Caco-2 (cell line): ENCODE measurements around the gene RRAGD. TPM values are rescaled to one million over a fixed set of nuclear protein-coding genes. Genes with fewer than 3 reads are reported as not detected.

ENCODE experiments used
- BruUV-seq: library from RNA; stranded (reverse); fragments of 400-500 nt; replicated peaks from 2 replicates; lab custom pipeline; 2021; lab: Mats Ljungman, UMichigan
- CTCF ChIA-PET: fragments of 300-600 bp; sonication (Branson Sonifier 250); formaldehyde crosslinking; loops from one replicate; lab custom pipeline; 2022; ENCODE audit warnings: antibody characterized with exemption; lab: Charles Lee
- POLR2A ChIA-PET: fragments of 300-600 bp; sonication (Branson Sonifier 250); formaldehyde crosslinking; loops from one replicate; lab custom pipeline; 2022; ENCODE audit warnings: antibody characterized with exemption; lab: Charles Lee
- DNase-seq, 2 experiments: peaks; one replicate each; pipeline versions ENCODE4 v3.0.0 to v3.0.0-alpha.2; 2020 to 2022
- H3K27me3 ChIP-seq: replicated peaks from 2 replicates; pipeline ENCODE4 v1.6.0; 2011; ENCODE audit warnings: low read length; ENCODE audit not compliant: control insufficient read depth, insufficient read depth
- H3K36me3 ChIP-seq: 2 replicates; pipeline ENCODE4 v1.5.1; 2011; ENCODE audit warnings: low read length; ENCODE audit not compliant: control insufficient read depth, insufficient read depth
- H3K4me1 ChIP-seq: fragments of 250-450 bp; sonication (Bioruptor Pico); 2 replicates; pipeline ENCODE4 v1.5.1; 2020; ENCODE audit warnings: mild to moderate bottlenecking
- H3K4me3 ChIP-seq: 2 replicates; pipeline ENCODE4 v1.5.1; 2011; ENCODE audit warnings: low read depth, mild to moderate bottlenecking, control low read depth, low read length
- H3K9me3 ChIP-seq: fragments of 250-450 bp; sonication (Bioruptor Pico); 2 replicates; pipeline ENCODE4 v1.5.1; 2020; ENCODE audit warnings: mild to moderate bottlenecking, moderate library complexity
- H3K27ac Mint-ChIP-seq: one replicate; pipeline ENCODE4 v1.8.0; 2022; ENCODE audit warnings: mixed read lengths; ENCODE audit not compliant: unreplicated experiment
- H3K27me3 Mint-ChIP-seq: one replicate; pipeline ENCODE4 v1.8.0; 2022; ENCODE audit warnings: mixed read lengths; ENCODE audit not compliant: insufficient read depth, unreplicated experiment
- H3K36me3 Mint-ChIP-seq: one replicate; pipeline ENCODE4 v1.8.0; 2022; ENCODE audit warnings: mild to moderate bottlenecking, mixed read lengths; ENCODE audit not compliant: insufficient read depth, unreplicated experiment
- H3K4me1 Mint-ChIP-seq: one replicate; pipeline ENCODE4 v1.8.0; 2022; ENCODE audit warnings: low read depth, mixed read lengths; ENCODE audit not compliant: unreplicated experiment
- H3K4me3 Mint-ChIP-seq: one replicate; pipeline ENCODE4 v1.8.0; 2022; ENCODE audit warnings: mild to moderate bottlenecking, moderate library complexity, mixed read lengths; ENCODE audit not compliant: unreplicated experiment
- H3K9me3 Mint-ChIP-seq: one replicate; pipeline ENCODE4 v1.8.0; 2022; ENCODE audit warnings: mixed read lengths; ENCODE audit not compliant: unreplicated experiment
- CTCF ChIP-seq, 2 experiments: fragments of 200-600 bp in 1 of 2; IDR thresholded peaks; 1 replicate in 1 of 2; 2 replicates in 1 of 2; pipeline versions ENCODE4 v1.5.1 to v1.8.0; 2011 to 2022; ENCODE audit warnings: antibody characterized with exemption in 1 of 2, control low read depth in 1 of 2, inconsistent platforms in 1 of 2, low read depth in 1 of 2, low read length in 1 of 2, mild to moderate bottlenecking in 1 of 2, moderate library complexity in 1 of 2; ENCODE audit not compliant: insufficient read depth in 1 of 2, severe bottlenecking in 1 of 2, unreplicated experiment in 1 of 2
- intact Hi-C: fragments of 100-400 bp; cut with micrococcal nuclease; formaldehyde crosslinking; loops from one replicate; pipeline ENCODE4 v1.10.0; 2022; ENCODE audit not compliant: unreplicated experiment
- total RNA-seq: library from RNA; stranded (reverse); gene quantifications from 2 replicates; pipeline ENCODE4 v1.2.3, GENCODE V29; 2022

The RRAGD gene
- total RNA-seq, 1 experiment from 2014 or later, result 8.0 TPM

- H3K27me3 Mint-ChIP-seq, result no peaks in the 10 kb centered on the region
- H3K9me3 ChIP-seq, result no peaks in the 10 kb centered on the region
- intact Hi-C loops, result no loop called here
- CTCF ChIA-PET, result no interaction called here
- H3K9me3 Mint-ChIP-seq, result no peaks in the 10 kb centered on the region
- H3K4me3 Mint-ChIP-seq, result no peak overlapping the region
- TF ChIP-seq CTCF (IDR thresholded peaks at IDR 0.05; ENCODE audit: insufficient read depth in 1 of 2, low read depth in 1 of 2, low read length in 1 of 2, severe bottlenecking in 1 of 2, unreplicated experiment in 1 of 2), result no peak
- no peaks in the 10 kb centered on the region for H3K36me3 Mint-ChIP-seq
- POLR2A ChIA-PET, result no interaction called here
- no peak overlapping the region for H3K27ac Mint-ChIP-seq
- no TSS peak for BruUV-seq
- no peak for DNase-seq
- H3K27me3 ChIP-seq, result no peaks in the 10 kb centered on the region
- H3K4me3 ChIP-seq, result no peak overlapping the region
- H3K4me1 ChIP-seq, result no peaks in the 10 kb centered on the region
- H3K4me1 Mint-ChIP-seq, result no peaks in the 10 kb centered on the region
- H3K36me3 ChIP-seq, result no peaks in the 10 kb centered on the region
Observed at GRCh38 chr6:89364586-89364985, 47.5 kb downstream of the RRAGD start.

- Histone ChIP-seq H3K4me3 (no peak overlapping the region), H3K36me3 (no peaks in the 10 kb centered on the region), H3K9me3 (no peaks in the 10 kb centered on the region), H3K4me1 (no peaks in the 10 kb centered on the region), H3K27me3 (no peaks in the 10 kb centered on the region)
- H3K9me3 Mint-ChIP-seq, result no peaks in the 10 kb centered on the region
- intact Hi-C loops, result no loop called here
- no TSS peak for BruUV-seq
- H3K4me3 Mint-ChIP-seq, result no peak overlapping the region
- no peak for TF ChIP-seq CTCF (IDR thresholded peaks at IDR 0.05; ENCODE audit: insufficient read depth in 1 of 2, low read depth in 1 of 2, low read length in 1 of 2, severe bottlenecking in 1 of 2, unreplicated experiment in 1 of 2)
- no peaks in the 10 kb centered on the region for H3K36me3 Mint-ChIP-seq
- no peaks in the 10 kb centered on the region for H3K27me3 Mint-ChIP-seq
- ChIA-PET CTCF (no interaction called here), POLR2A (no interaction called here)
- DNase-seq, result no peak
- no peak overlapping the region for H3K27ac Mint-ChIP-seq
- no peaks in the 10 kb centered on the region for H3K4me1 Mint-ChIP-seq
Observed at GRCh38 chr6:89361171-89361570, 50.9 kb downstream of the RRAGD start.

GRCh38 chr6:89360415-89360999 is 51.6 kb downstream of the RRAGD start:
- Histone ChIP-seq H3K4me1 (no peaks in the 10 kb centered on the region), H3K36me3 (no peaks in the 10 kb centered on the region), H3K4me3 (no peak overlapping the region), H3K9me3 (no peaks in the 10 kb centered on the region), H3K27me3 (no peaks in the 10 kb centered on the region)
- no peak overlapping the region for H3K4me3 Mint-ChIP-seq
- ChIA-PET POLR2A (no interaction called here), CTCF (interaction anchor here (0.5 kb wide), 1 partner anchor 36 kb away, joined by 5 read pairs; no protein-coding TSS in a partner anchor)
- intact Hi-C loops, result no loop called here
- no peaks in the 10 kb centered on the region for H3K27me3 Mint-ChIP-seq
- H3K9me3 Mint-ChIP-seq, result no peaks in the 10 kb centered on the region
- no peaks in the 10 kb centered on the region for H3K36me3 Mint-ChIP-seq
- no peak overlapping the region for H3K27ac Mint-ChIP-seq
- TF ChIP-seq CTCF (IDR thresholded peaks at IDR 0.05; ENCODE audit: insufficient read depth in 1 of 2, low read depth in 1 of 2, low read length in 1 of 2, severe bottlenecking in 1 of 2, unreplicated experiment in 1 of 2), result no peak
- BruUV-seq, result no TSS peak
- no peak for DNase-seq
- no peaks in the 10 kb centered on the region for H3K4me1 Mint-ChIP-seq
